DND-41 (cell line): ENCODE data around the gene BCL2L11.
A peak's percentile ranks its signal among the peaks of the same experiment; 100 is the strongest.

Source experiments
- ATAC-seq: fragments of 200-7000 bp; cut with Tn5 transposase; 3 replicates; pipeline ENCODE4 v1.9.1; 2021; ENCODE audit warnings: low read depth; ENCODE audit not compliant: insufficient read depth
- DNase-seq: peaks from one replicate; pipeline ENCODE4 v3.0.0-alpha.2; 2020
- H2AFZ ChIP-seq: 2 replicates; pipeline ENCODE4 v1.6.0; 2012; ENCODE audit warnings: low read depth, low read length
- H3K27ac ChIP-seq: 2 replicates; pipeline ENCODE4 v1.5.1; 2012; ENCODE audit warnings: low read length, inconsistent platforms
- H3K27me3 ChIP-seq: fragments of 200-600 bp; sonication (generic); 2 replicates; pipeline ENCODE4 v1.6.0; 2012; ENCODE audit warnings: low read length, mild to moderate bottlenecking, inconsistent platforms; ENCODE audit not compliant: insufficient read depth, poor library complexity
- H3K36me3 ChIP-seq: 2 replicates; pipeline ENCODE4 v1.5.1; 2012; ENCODE audit warnings: low read length, inconsistent platforms; ENCODE audit not compliant: insufficient read depth
- H3K4me1 ChIP-seq: 2 replicates; pipeline ENCODE4 v1.5.1; 2012; ENCODE audit warnings: mild to moderate bottlenecking, low read length; ENCODE audit not compliant: insufficient read depth
- H3K4me2 ChIP-seq: 2 replicates; pipeline ENCODE4 v1.6.0; 2012; ENCODE audit warnings: mild to moderate bottlenecking, moderate library complexity, low read length, inconsistent platforms; ENCODE audit not compliant: insufficient read depth
- H3K4me3 ChIP-seq, 2 experiments: fragments of 200-600 bp in 1 of 2; shearing (Covaris generic) in 1 of 2; 2 replicates each; pipeline ENCODE4 v1.5.1; 2012 to 2016; ENCODE audit warnings: inconsistent platforms in 2 of 2, low read length in 2 of 2, mild to moderate bottlenecking in 2 of 2, low read depth in 1 of 2, moderate library complexity in 1 of 2
- H3K79me2 ChIP-seq: 2 replicates; pipeline ENCODE4 v1.6.0; 2012; ENCODE audit warnings: low read length, inconsistent platforms; ENCODE audit not compliant: insufficient read depth
- H3K9ac ChIP-seq: 2 replicates; pipeline ENCODE4 v1.6.0; 2012; ENCODE audit warnings: low read depth, mild to moderate bottlenecking, inconsistent platforms, low read length, moderate library complexity
- H3K9me3 ChIP-seq: 2 replicates; pipeline ENCODE4 v1.5.1; 2012; ENCODE audit warnings: low read length, moderate library complexity, mild to moderate bottlenecking, inconsistent platforms; ENCODE audit not compliant: insufficient read depth, severe bottlenecking
- H4K20me1 ChIP-seq: 2 replicates; pipeline ENCODE4 v1.6.0; 2012; ENCODE audit warnings: low read length; ENCODE audit not compliant: insufficient read depth
- EZH2 ChIP-seq: IDR thresholded peaks from 3 replicates; pipeline ENCODE4 v1.6.1; 2012; ENCODE audit warnings: borderline replicate concordance, low read depth, mild to moderate bottlenecking, moderate library complexity, low read length, inconsistent platforms; ENCODE audit not compliant: severe bottlenecking
- TF ChIP-seq, protein P1 (sequence below): IDR thresholded peaks from 2 replicates; pipeline ENCODE4 v1.5.1; 2012; ENCODE audit warnings: borderline replicate concordance, low read length, moderate library complexity, mild to moderate bottlenecking; ENCODE audit not compliant: poor library complexity, severe bottlenecking; ENCODE audit errors: extremely low read depth

BCL2L11 gene

DNA sequence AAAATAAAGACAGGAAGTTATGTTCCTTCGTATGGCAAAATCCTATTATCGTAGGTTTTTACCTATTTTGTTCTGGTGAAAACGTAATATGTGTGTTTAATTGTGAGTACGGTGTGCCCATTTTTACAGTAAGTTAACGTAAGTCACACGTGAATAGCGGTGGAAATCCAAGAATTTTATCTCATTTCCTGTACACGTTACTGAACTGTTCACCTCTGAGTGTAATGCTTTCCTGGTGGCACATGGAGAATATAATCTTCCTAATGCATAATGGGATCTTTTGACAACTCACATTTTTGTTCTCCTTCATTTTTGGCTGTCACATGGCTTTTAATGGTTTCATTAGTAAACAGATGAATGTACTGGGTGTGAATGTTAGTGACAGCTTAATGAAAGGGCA is 28.2 kb downstream of the BCL2L11 start:
- Histone ChIP-seq H3K79me2 (peaks cover 88% of the 10 kb centered on the region), H3K4me2 (no peak overlapping the region), H3K4me3 (no peak overlapping the region), H3K36me3 (peaks cover 83% of the 10 kb centered on the region), H2AFZ (no peak overlapping the region), H3K4me1 (peaks cover 7% of the 10 kb centered on the region; the same call in 1 of the 2 replicates), H3K9me3 (no peaks in the 10 kb centered on the region), H4K20me1 (peaks cover 11% of the 10 kb centered on the region; the same call in 1 of the 2 replicates), H3K9ac (no peak overlapping the region), H3K27ac (peak overlapping the region; percentile 22; the same call in 1 of the 2 replicates), H3K27me3 (no peaks in the 10 kb centered on the region)
- no peak for TF ChIP-seq EZH2
- TF ChIP-seq, protein P1, sequence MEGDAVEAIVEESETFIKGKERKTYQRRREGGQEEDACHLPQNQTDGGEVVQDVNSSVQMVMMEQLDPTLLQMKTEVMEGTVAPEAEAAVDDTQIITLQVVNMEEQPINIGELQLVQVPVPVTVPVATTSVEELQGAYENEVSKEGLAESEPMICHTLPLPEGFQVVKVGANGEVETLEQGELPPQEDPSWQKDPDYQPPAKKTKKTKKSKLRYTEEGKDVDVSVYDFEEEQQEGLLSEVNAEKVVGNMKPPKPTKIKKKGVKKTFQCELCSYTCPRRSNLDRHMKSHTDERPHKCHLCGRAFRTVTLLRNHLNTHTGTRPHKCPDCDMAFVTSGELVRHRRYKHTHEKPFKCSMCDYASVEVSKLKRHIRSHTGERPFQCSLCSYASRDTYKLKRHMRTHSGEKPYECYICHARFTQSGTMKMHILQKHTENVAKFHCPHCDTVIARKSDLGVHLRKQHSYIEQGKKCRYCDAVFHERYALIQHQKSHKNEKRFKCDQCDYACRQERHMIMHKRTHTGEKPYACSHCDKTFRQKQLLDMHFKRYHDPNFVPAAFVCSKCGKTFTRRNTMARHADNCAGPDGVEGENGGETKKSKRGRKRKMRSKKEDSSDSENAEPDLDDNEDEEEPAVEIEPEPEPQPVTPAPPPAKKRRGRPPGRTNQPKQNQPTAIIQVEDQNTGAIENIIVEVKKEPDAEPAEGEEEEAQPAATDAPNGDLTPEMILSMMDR: no peak
- ATAC-seq (no peak), DNase-seq (no peak)

DNA sequence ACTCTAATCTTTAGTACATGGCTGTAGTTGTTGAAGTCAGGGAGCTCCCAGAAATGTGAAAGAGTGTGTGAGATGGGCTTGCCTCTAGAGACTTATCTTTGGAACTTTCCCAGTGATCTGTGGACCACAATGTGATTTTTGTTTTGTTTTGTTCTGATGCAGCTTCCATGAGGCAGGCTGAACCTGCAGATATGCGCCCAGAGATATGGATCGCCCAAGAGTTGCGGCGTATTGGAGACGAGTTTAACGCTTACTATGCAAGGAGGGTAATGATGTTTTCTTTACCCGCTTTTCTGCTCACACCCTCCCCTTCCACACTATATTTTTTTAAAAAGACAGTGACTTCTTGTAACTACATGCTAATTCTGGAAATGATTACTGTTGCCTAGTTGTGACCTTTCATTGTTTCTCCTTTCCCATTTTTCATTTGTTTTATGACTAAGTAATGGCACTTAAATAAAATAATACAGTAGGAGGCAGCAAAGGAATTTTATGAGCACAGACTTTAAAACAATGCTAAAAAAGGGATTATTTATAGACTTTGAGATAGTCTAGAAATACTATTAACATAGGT is 29.3 kb downstream of the BCL2L11 start:
- Histone ChIP-seq H4K20me1 (peaks cover 13% of the 10 kb centered on the region; the same call in 1 of the 2 replicates), H3K27ac (no peak overlapping the region), H3K36me3 (peaks cover 83% of the 10 kb centered on the region), H3K4me1 (peaks cover 3% of the 10 kb centered on the region; the same call in 1 of the 2 replicates), H3K27me3 (no peaks in the 10 kb centered on the region), H3K9me3 (no peaks in the 10 kb centered on the region), H3K4me2 (no peak overlapping the region), H3K4me3 (no peak overlapping the region), H3K79me2 (peaks cover 89% of the 10 kb centered on the region), H2AFZ (no peak overlapping the region), H3K9ac (no peak overlapping the region)
- TF ChIP-seq EZH2: no peak
- TF ChIP-seq, protein P1: no peak
- ATAC-seq (no peak), DNase-seq (no peak)

DNA sequence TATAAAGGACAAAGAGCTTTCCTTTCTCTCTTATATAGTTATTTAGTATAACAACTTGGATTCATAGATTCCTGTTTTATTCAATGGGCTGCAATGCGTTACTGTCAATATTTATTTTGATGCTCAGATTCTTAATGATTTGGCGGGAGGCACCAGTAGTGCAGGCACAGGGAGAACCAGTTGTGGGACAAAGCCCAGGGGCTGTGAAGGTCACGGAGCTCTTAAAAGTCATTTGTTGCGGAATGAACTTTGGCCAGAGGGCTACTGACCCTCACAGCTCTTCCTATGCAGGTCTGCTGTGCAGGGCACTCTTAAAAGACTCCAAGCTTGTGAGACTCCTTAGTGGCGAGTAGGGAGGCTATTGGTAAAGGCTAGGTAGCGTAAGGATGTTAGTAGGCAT is 34.0 kb downstream of the BCL2L11 start:
- H3K9ac ChIP-seq: no peak overlapping the region
- peaks cover 92% of the 10 kb centered on the region for H3K36me3 ChIP-seq
- no peaks in the 10 kb centered on the region for H3K9me3 ChIP-seq
- H3K27me3 ChIP-seq: no peaks in the 10 kb centered on the region
- H3K27ac ChIP-seq: no peak overlapping the region
- TF ChIP-seq EZH2: no peak
- TF ChIP-seq, protein P1: no peak
- no peak overlapping the region for H3K4me2 ChIP-seq
- peaks cover 37% of the 10 kb centered on the region for H4K20me1 ChIP-seq
- no peak overlapping the region for H2AFZ ChIP-seq
- peaks cover 83% of the 10 kb centered on the region for H3K79me2 ChIP-seq
- H3K4me3 ChIP-seq: no peak overlapping the region
- H3K4me1 ChIP-seq: peaks cover 8% of the 10 kb centered on the region; the same call in 1 of the 2 replicates
- ATAC-seq: no peak
- DNase-seq: no peak
